ENCODE data around the gene PTPRN2. TPM values are rescaled to one million over a fixed set of nuclear protein-coding genes. Genes with fewer than 3 reads are reported as not detected.
"Not testable (repeated sequence)": the region's sequence is repeated elsewhere in the genome, so short reads cannot be mapped to it uniquely, and the experiment has no call there.

The PTPRN2 gene
- polyA plus RNA-seq, 4 donors, result 1.6 to 11.7 (median 4.0) TPM

DNA sequence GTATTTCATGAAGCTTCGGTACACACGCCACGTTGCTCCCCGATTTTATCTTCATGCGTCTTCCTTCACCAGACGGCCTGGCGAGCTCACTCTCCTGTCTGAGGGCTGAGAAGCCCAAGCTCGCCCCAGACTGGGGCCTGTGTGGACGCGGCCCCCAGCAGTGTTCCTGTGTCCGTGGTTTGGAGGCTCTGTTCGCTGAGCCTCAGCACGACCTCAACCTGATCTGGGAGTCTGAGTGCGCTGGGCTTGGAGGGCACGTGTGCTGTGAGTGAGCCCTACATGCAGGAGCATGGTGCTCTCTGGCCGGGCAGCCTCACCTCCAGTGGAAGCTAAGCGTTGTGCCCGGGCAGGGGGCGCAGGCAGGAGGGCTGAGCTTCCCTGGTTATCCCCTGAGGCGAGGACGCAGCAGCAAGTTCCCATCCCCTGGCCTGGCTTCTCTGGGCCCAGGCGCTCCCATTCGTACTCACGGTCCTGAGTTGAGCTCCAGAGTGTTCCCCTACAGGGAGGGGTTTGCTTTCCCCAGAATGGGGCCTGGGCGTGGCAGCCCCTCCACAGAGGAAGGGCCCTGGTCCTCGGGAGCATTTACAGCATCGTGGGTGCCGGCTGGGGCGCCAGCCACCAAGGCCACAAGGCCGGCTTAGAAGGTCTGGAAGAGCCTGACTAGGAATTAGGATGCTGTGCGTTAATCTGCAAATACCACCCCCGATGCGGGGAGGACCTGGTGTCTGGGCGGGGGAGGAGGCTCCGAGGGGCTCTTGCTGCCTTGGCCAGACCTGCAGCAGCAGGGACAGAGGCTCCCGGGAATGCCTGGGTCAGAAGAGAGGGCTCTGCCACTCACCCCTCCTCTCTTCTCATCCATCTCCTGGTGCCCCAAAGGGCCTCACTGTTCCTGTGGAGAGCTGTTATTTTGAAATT lies 850.2 kb downstream of the PTPRN2 start:
- H3K36me3 ChIP-seq (ENCODE audit: control insufficient read depth in 3 of 3, insufficient read depth in 2 of 3, low read depth in 1 of 3, low read length in 3 of 3), result no peaks in the 10 kb centered on the region
- no peak overlapping the region for H3K27ac ChIP-seq (ENCODE audit: low read depth in 1 of 3, low read length in 2 of 3)
- no peak for FAIRE-seq
- DNase-seq, result no peak
- 79 to 82% (median 79%) methylated on average over 36 of the region's 36 CpGs for WGBS, 3 donors
- no peak overlapping the region for H3K4me3 ChIP-seq (ENCODE audit: low read depth in 1 of 3, low read length in 3 of 3)
- no peaks in the 10 kb centered on the region for H3K4me1 ChIP-seq (ENCODE audit: control insufficient read depth in 3 of 3, insufficient read depth in 2 of 3, low read depth in 1 of 3, low read length in 2 of 3)
- no peaks in the 10 kb centered on the region for H3K27me3 ChIP-seq (ENCODE audit: control insufficient read depth in 3 of 3, insufficient read depth in 3 of 3, low read length in 3 of 3)
- H3K9me3 ChIP-seq (ENCODE audit: control insufficient read depth in 2 of 2, insufficient read depth in 1 of 2, low read depth in 1 of 2, low read length in 1 of 2), result no peaks in the 10 kb centered on the region

DNA sequence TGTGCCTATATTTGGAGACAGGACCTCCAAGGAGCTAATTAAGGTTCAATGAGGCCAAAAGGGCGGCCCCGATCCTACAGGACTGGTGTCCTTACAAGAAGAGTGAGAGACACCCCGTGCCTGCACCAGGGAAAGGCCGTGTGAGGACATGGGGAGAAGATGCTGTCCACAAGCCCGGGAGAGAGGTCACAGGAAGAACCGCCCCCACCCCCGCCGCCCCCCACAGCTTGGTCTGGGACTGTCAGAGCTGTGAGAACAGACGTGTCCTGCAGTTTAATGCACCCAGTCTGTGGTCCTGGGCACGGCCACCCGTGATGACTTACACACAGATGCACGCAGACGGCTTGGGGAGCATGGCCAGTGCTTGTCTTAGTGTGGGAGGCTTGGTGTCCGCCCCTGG lies 851.3 kb downstream of the PTPRN2 start:
- H3K27me3 ChIP-seq (ENCODE audit: control insufficient read depth in 3 of 3, insufficient read depth in 3 of 3, low read length in 3 of 3), result no peaks in the 10 kb centered on the region
- H3K9me3 ChIP-seq (ENCODE audit: control insufficient read depth in 2 of 2, insufficient read depth in 1 of 2, low read depth in 1 of 2, low read length in 1 of 2), result no peaks in the 10 kb centered on the region
- DNase-seq, result no peak
- no peak overlapping the region for H3K4me3 ChIP-seq (ENCODE audit: low read depth in 1 of 3, low read length in 3 of 3)
- no peak overlapping the region for H3K27ac ChIP-seq (ENCODE audit: low read depth in 1 of 3, low read length in 2 of 3)
- H3K4me1 ChIP-seq (ENCODE audit: control insufficient read depth in 3 of 3, insufficient read depth in 2 of 3, low read depth in 1 of 3, low read length in 2 of 3), result no peaks in the 10 kb centered on the region
- 85 to 88% (median 86%) methylated on average over 14 of the region's 14 CpGs for WGBS, 3 donors
- no peak for FAIRE-seq
- H3K36me3 ChIP-seq (ENCODE audit: control insufficient read depth in 3 of 3, insufficient read depth in 2 of 3, low read depth in 1 of 3, low read length in 3 of 3), result no peaks in the 10 kb centered on the region

DNA sequence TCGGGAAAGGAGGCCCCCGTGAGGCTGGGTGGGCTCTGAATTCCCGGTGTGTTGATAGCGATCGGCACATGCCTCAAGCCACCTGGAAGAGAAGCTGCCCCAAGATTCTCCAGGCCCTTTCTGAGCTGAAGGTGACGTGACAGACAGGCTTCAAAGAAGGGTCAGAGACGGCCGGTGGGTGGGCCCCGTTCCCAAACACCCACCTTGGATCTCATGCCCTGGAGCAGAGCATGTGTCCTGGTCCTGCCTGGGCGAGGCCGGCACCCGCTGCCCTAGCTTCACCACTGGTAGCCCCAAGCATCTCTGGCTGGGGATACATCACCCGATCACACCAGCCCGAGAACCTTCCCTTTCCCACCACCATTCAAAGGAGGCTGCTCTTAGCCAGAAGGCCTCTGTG lies 851.8 kb downstream of the PTPRN2 start:
- H3K36me3 ChIP-seq (ENCODE audit: control insufficient read depth in 3 of 3, insufficient read depth in 2 of 3, low read depth in 1 of 3, low read length in 3 of 3), result no peaks in the 10 kb centered on the region
- H3K27me3 ChIP-seq (ENCODE audit: control insufficient read depth in 3 of 3, insufficient read depth in 3 of 3, low read length in 3 of 3), result no peaks in the 10 kb centered on the region
- FAIRE-seq (no peak), DNase-seq (no peak)
- 88 to 91% (median 89%) methylated on average over 14 of the region's 14 CpGs for WGBS, 3 donors
- H3K9me3 ChIP-seq (ENCODE audit: control insufficient read depth in 2 of 2, insufficient read depth in 1 of 2, low read depth in 1 of 2, low read length in 1 of 2), result no peaks in the 10 kb centered on the region
- no peak overlapping the region for H3K27ac ChIP-seq (ENCODE audit: low read depth in 1 of 3, low read length in 2 of 3)
- H3K4me3 ChIP-seq (ENCODE audit: low read depth in 1 of 3, low read length in 3 of 3), result no peak overlapping the region
- no peaks in the 10 kb centered on the region for H3K4me1 ChIP-seq (ENCODE audit: control insufficient read depth in 3 of 3, insufficient read depth in 2 of 3, low read depth in 1 of 3, low read length in 2 of 3)

DNA sequence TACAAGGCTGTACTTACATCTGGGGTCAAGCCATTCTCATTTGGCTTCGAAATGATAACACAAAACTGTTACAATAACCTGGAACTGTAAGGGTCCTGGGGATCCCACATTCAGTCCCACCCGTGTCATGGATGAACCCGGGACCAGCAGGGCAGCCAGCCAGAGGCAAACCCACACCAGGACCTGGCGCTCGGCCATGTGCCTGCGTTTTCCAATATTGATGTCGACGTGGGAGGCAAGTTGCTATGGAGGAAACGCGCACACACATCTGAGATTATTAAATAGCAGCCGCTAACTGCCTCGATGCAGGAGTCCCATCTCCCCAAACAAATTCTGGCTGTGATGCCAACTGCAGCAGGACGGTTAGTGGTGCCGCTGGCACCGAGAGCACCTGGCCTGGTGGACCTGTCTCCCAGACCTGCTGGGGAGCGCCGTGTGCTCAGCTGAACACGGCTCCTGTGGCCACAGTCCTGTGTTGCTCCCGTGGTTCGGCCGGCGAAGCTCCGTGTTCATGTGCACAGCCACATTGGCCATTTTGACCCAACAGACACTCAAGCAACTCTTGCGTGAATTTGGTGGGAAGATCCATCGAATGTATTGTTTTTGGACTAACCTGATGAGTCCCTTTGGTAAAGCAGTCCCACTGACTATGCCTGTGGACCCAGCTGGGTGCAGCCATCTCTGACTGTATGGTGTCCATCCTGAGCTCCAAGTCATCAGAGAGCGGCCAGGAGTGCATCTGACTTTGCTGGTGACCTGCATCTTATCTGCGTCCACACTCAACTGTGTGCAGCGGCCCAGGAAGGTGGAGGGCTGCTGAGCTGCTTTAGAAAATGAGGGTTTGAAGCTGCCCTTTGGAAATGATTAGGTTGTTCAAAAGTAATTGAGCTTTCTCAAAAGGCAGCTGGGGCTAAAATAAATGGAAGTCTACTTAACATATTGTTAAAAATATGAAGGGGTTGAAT lies 852.7 kb downstream of the PTPRN2 start:
- DNase-seq (no peak), FAIRE-seq (no peak)
- no peaks in the 10 kb centered on the region for H3K9me3 ChIP-seq (ENCODE audit: control insufficient read depth in 2 of 2, insufficient read depth in 1 of 2, low read depth in 1 of 2, low read length in 1 of 2)
- H3K4me3 ChIP-seq (ENCODE audit: low read depth in 1 of 3, low read length in 3 of 3), result no peak overlapping the region
- no peaks in the 10 kb centered on the region for H3K4me1 ChIP-seq (ENCODE audit: control insufficient read depth in 3 of 3, insufficient read depth in 2 of 3, low read depth in 1 of 3, low read length in 2 of 3)
- H3K36me3 ChIP-seq (ENCODE audit: control insufficient read depth in 3 of 3, insufficient read depth in 2 of 3, low read depth in 1 of 3, low read length in 3 of 3), result no peaks in the 10 kb centered on the region
- H3K27me3 ChIP-seq (ENCODE audit: control insufficient read depth in 3 of 3, insufficient read depth in 3 of 3, low read length in 3 of 3), result no peaks in the 10 kb centered on the region
- no peak overlapping the region for H3K27ac ChIP-seq (ENCODE audit: low read depth in 1 of 3, low read length in 2 of 3)
- WGBS, 3 donors, result 86 to 91% (median 89%) methylated on average over 28 of the region's 28 CpGs

DNA sequence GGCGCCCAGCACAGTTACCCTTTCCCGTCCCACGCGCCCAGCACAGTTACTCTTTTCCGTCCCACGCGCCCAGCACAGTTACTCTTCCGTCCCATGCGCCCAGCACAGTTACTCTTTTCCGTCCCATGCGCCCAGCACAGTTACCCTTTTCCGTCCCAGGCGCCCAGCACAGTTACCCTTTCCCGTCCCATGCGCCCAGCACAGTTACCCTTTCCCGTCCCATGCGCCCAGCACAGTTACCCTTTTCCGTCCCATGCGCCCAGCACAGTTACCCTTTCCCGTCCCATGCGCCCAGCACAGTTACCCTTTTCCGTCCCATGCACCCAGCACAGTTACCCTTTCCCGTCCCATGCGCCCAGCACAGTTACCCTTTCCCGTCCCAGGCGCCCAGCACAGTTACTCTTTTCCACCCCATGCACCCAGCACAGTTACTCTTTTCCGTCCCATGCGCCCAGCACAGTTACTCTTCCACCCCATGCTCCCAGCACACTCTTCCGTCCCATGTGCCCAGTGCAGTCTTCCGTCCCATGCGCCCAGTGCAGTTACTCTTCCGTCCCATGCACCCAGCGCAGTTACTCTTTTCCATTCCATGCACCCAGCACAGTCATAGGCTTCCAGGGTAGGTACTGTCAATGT lies 853.7 kb downstream of the PTPRN2 start:
- not testable (repeated sequence) for DNase-seq; H3K4me3 ChIP-seq (ENCODE audit: low read depth in 1 of 3, low read length in 3 of 3); FAIRE-seq

DNA sequence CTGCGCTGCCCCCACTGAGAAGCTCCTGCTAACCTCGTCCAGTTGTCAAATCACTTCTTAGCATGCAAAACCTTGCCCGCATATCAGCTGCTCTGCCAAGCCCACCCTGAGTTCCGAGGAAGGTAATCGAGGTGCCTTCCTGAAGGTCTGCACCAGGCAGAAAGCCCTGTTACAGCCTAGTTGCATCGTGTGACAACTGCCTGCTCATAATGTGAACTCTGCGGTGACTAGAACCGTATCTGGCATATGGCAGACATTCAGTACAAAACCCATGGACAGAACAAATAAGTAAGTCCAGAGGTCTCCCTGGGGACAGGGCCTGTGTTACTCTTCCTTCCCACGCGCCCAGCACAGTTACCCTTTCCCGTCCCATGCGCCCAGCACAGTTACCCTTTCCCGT lies 856.5 kb downstream of the PTPRN2 start:
- DNase-seq, result no peak
- no peak for FAIRE-seq
- H3K27me3 ChIP-seq (ENCODE audit: control insufficient read depth in 3 of 3, insufficient read depth in 3 of 3, low read length in 3 of 3), result no peaks in the 10 kb centered on the region
- H3K4me1 ChIP-seq (ENCODE audit: control insufficient read depth in 3 of 3, insufficient read depth in 2 of 3, low read depth in 1 of 3, low read length in 2 of 3), result no peaks in the 10 kb centered on the region
- no peaks in the 10 kb centered on the region for H3K36me3 ChIP-seq (ENCODE audit: control insufficient read depth in 3 of 3, insufficient read depth in 2 of 3, low read depth in 1 of 3, low read length in 3 of 3)
- no peaks in the 10 kb centered on the region for H3K9me3 ChIP-seq (ENCODE audit: control insufficient read depth in 2 of 2, insufficient read depth in 1 of 2, low read depth in 1 of 2, low read length in 1 of 2)
- WGBS, 3 donors, result 71 to 80% (median 78%) methylated on average over 13 of the region's 13 CpGs
- H3K4me3 ChIP-seq (ENCODE audit: low read depth in 1 of 3, low read length in 3 of 3), result no peak overlapping the region
- no peak overlapping the region for H3K27ac ChIP-seq (ENCODE audit: low read depth in 1 of 3, low read length in 2 of 3)

More for the DNA sequence above, 853.7 kb downstream of the PTPRN2 start:
- WGBS, 3 donors, result 78 to 96% (median 84%) methylated on average over 12 to 33 of the region's 33 CpGs
- H3K36me3 ChIP-seq (ENCODE audit: control insufficient read depth in 3 of 3, insufficient read depth in 2 of 3, low read depth in 1 of 3, low read length in 3 of 3); H3K27me3 ChIP-seq (ENCODE audit: control insufficient read depth in 3 of 3, insufficient read depth in 3 of 3, low read length in 3 of 3); H3K27ac ChIP-seq (ENCODE audit: low read depth in 1 of 3, low read length in 2 of 3); H3K9me3 ChIP-seq (ENCODE audit: control insufficient read depth in 2 of 2, insufficient read depth in 1 of 2, low read depth in 1 of 2, low read length in 1 of 2); H3K4me1 ChIP-seq (ENCODE audit: control insufficient read depth in 3 of 3, insufficient read depth in 2 of 3, low read depth in 1 of 3, low read length in 2 of 3): not testable (repeated sequence)

DNA sequence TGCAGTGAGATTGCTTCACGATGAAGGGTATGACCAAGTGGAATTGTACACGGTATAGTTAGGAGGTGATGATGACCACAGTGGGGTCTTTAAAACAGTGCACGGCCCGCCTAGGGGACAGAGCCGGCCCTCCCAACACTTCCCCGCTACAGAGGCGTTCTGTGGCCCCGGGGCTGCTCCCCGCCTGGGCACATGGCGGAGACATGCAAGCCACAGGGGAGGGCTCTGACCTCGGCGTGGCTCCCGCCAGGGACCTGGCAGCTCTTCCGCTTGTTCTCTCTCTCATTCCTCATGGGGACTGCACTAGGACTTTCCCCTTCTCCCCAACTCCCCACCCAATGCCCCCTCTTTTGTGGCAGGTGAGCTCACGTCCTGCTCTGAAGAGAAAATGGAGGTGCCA lies 857.0 kb downstream of the PTPRN2 start:
- Histone ChIP-seq H3K27me3 (ENCODE audit: control insufficient read depth in 3 of 3, insufficient read depth in 3 of 3, low read length in 3 of 3) (no peaks in the 10 kb centered on the region), H3K9me3 (ENCODE audit: control insufficient read depth in 2 of 2, insufficient read depth in 1 of 2, low read depth in 1 of 2, low read length in 1 of 2) (no peaks in the 10 kb centered on the region), H3K36me3 (ENCODE audit: control insufficient read depth in 3 of 3, insufficient read depth in 2 of 3, low read depth in 1 of 3, low read length in 3 of 3) (no peaks in the 10 kb centered on the region), H3K27ac (ENCODE audit: low read depth in 1 of 3, low read length in 2 of 3) (no peak overlapping the region), H3K4me3 (ENCODE audit: low read depth in 1 of 3, low read length in 3 of 3) (no peak overlapping the region), H3K4me1 (ENCODE audit: control insufficient read depth in 3 of 3, insufficient read depth in 2 of 3, low read depth in 1 of 3, low read length in 2 of 3) (no peaks in the 10 kb centered on the region)
- FAIRE-seq, result no peak
- 73 to 83% (median 77%) methylated on average over 15 of the region's 15 CpGs for WGBS, 3 donors
- no peak for DNase-seq

DNA sequence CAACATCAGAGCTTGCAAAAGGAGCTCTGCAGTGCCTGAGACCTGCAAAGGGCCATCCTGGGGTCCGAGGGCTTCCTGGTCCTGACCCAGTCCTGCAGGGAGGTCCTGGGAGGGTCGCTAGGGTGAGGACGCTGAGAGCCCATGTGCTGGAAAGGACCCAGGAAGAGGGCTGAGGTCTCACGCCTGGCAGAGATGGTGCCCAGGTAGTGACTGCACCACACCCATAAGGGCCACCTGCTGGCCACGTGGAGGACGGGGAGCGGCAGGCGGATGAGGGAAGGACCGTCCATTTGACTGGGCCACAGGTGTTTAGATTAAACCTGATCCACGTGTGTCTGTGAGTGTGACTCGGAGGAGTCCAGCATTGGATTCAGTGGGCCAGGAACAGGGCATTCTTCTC lies 858.1 kb downstream of the PTPRN2 start:
- H3K4me3 ChIP-seq (ENCODE audit: low read depth in 1 of 3, low read length in 3 of 3), result no peak overlapping the region
- H3K9me3 ChIP-seq (ENCODE audit: control insufficient read depth in 2 of 2, insufficient read depth in 1 of 2, low read depth in 1 of 2, low read length in 1 of 2), result no peaks in the 10 kb centered on the region
- FAIRE-seq, result no peak
- H3K4me1 ChIP-seq (ENCODE audit: control insufficient read depth in 3 of 3, insufficient read depth in 2 of 3, low read depth in 1 of 3, low read length in 2 of 3), result no peaks in the 10 kb centered on the region
- no peak overlapping the region for H3K27ac ChIP-seq (ENCODE audit: low read depth in 1 of 3, low read length in 2 of 3)
- no peaks in the 10 kb centered on the region for H3K36me3 ChIP-seq (ENCODE audit: control insufficient read depth in 3 of 3, insufficient read depth in 2 of 3, low read depth in 1 of 3, low read length in 3 of 3)
- 34 to 72% (median 49%) methylated on average over 11 of the region's 11 CpGs for WGBS, 3 donors
- DNase-seq, result no peak
- H3K27me3 ChIP-seq (ENCODE audit: control insufficient read depth in 3 of 3, insufficient read depth in 3 of 3, low read length in 3 of 3), result no peaks in the 10 kb centered on the region
